GM23338 (cell line): ENCODE data around the gene THBS4. TPM values are rescaled to one million over a fixed set of nuclear protein-coding genes. Genes with fewer than 3 reads are reported as not detected.
A peak's percentile ranks its signal among the peaks of the same experiment; 100 is the strongest.

Source experiments
- ATAC-seq: fragments of 200-7000 bp; cut with Tn5 transposase; 3 replicates; pipeline ENCODE4 v1.9.1; 2020
- DNase-seq: peaks from one replicate; pipeline ENCODE4 v3.0.0-alpha.2; 2015; ENCODE audit warnings: low spot score
- H2AFZ ChIP-seq: fragments of 200-600 bp; sonication (generic); 2 replicates; pipeline ENCODE4 v1.8.0; 2016; ENCODE audit warnings: antibody characterized with exemption, mild to moderate bottlenecking, moderate library complexity
- H3F3A ChIP-seq: fragments of 200-600 bp; sonication (generic); replicated peaks from 2 replicates; pipeline ENCODE4 v1.8.0; 2017; ENCODE audit warnings: antibody characterized with exemption, mixed run types, low read depth
- H3K27ac ChIP-seq: fragments of 200-600 bp; sonication (generic); 2 replicates; pipeline ENCODE4 v1.6.1; 2016; ENCODE audit warnings: low read depth
- H3K27me3 ChIP-seq: fragments of 200-600 bp; sonication (generic); 2 replicates; pipeline ENCODE4 v1.8.0; 2016; ENCODE audit warnings: mild to moderate bottlenecking, mixed run types, moderate library complexity; ENCODE audit not compliant: insufficient read depth
- H3K36me3 ChIP-seq: fragments of 200-600 bp; sonication (generic); 2 replicates; pipeline ENCODE4 v1.8.0; 2016; ENCODE audit warnings: mild to moderate bottlenecking; ENCODE audit not compliant: insufficient read depth
- H3K4me1 ChIP-seq: fragments of 200-600 bp; sonication (generic); 2 replicates; pipeline ENCODE4 v1.8.0; 2016; ENCODE audit warnings: mild to moderate bottlenecking, moderate library complexity; ENCODE audit not compliant: insufficient read depth
- H3K4me2 ChIP-seq: fragments of 200-600 bp; sonication (generic); 2 replicates; pipeline ENCODE4 v1.7.1; 2017; ENCODE audit warnings: mixed run types
- H3K4me3 ChIP-seq: fragments of 200-600 bp; sonication (generic); 2 replicates; pipeline ENCODE4 v1.6.1; 2016; ENCODE audit warnings: mixed run types
- H3K79me2 ChIP-seq: fragments of 200-600 bp; sonication (generic); replicated peaks from 2 replicates; pipeline ENCODE4 v1.8.0; 2017; ENCODE audit warnings: mild to moderate bottlenecking; ENCODE audit not compliant: insufficient read depth
- H3K9me2 ChIP-seq: fragments of 200-600 bp; sonication (generic); 2 replicates; pipeline ENCODE4 v1.8.0; 2017; ENCODE audit not compliant: insufficient read depth
- H4K20me1 ChIP-seq: fragments of 200-600 bp; sonication (generic); replicated peaks from 2 replicates; pipeline ENCODE4 v1.8.0; 2017; ENCODE audit warnings: mild to moderate bottlenecking; ENCODE audit not compliant: insufficient read depth
- H3K27ac Mint-ChIP-seq: 2 replicates; pipeline ENCODE4 v1.8.0; 2020; ENCODE audit warnings: inconsistent platforms, mild to moderate bottlenecking, moderate library complexity, mixed read lengths
- H3K27me3 Mint-ChIP-seq: 3 replicates; pipeline ENCODE4 v1.8.0; 2022; ENCODE audit warnings: low read depth, mild to moderate bottlenecking, moderate library complexity, mixed read lengths, inconsistent platforms; ENCODE audit not compliant: insufficient read depth, poor library complexity
- H3K36me3 Mint-ChIP-seq: 3 replicates; pipeline ENCODE4 v1.8.0; 2021; ENCODE audit warnings: low read depth, mild to moderate bottlenecking, inconsistent platforms, moderate library complexity, mixed read lengths
- H3K4me1 Mint-ChIP-seq: 3 replicates; pipeline ENCODE4 v1.8.0; 2020; ENCODE audit warnings: mild to moderate bottlenecking, inconsistent platforms, mixed read lengths
- H3K4me3 Mint-ChIP-seq: 3 replicates; pipeline ENCODE4 v1.8.0; 2021; ENCODE audit warnings: moderate library complexity, mild to moderate bottlenecking, inconsistent platforms, mixed read lengths
- H3K9me3 Mint-ChIP-seq: 3 replicates; pipeline ENCODE4 v1.8.0; 2020; ENCODE audit warnings: moderate library complexity, mild to moderate bottlenecking, inconsistent platforms, mixed read lengths
- CREB1 ChIP-seq: fragments of 250-450 bp; sonication (Bioruptor Pico); IDR thresholded peaks from 2 replicates; pipeline ENCODE4 v1.5.0; 2020; ENCODE audit warnings: low read depth, mild to moderate bottlenecking, moderate library complexity
- EZH2 ChIP-seq: fragments of 200-600 bp; sonication (generic); IDR thresholded peaks from one replicate; pipeline ENCODE4 v1.8.0; 2017; ENCODE audit warnings: antibody characterized with exemption, mild to moderate bottlenecking, low read depth; ENCODE audit not compliant: unreplicated experiment
- STAT1 ChIP-seq: IDR thresholded peaks from one replicate; pipeline ENCODE4 v1.6.1; 2016; ENCODE audit warnings: antibody characterized with exemption; ENCODE audit not compliant: unreplicated experiment
- polyA plus RNA-seq: library from polyadenylated mRNA; unstranded; fragments of >200 nt; fragmentation: Nextera tagmentation; extraction: Ambion mirVana; gene quantifications from 2 replicates; pipeline ENCODE4 v1.2.1, GENCODE V29; 2016
- total RNA-seq: library from RNA; depleted of rRNA; stranded (reverse); fragments of >200 nt; shearing (Covaris generic); gene quantifications from 2 replicates; pipeline ENCODE4 v1.2.3, GENCODE V29; 2014
- TF ChIP-seq, protein P1 (sequence below): IDR thresholded peaks from one replicate; pipeline ENCODE4 v1.6.1; 2018; ENCODE audit warnings: antibody characterized with exemption; ENCODE audit not compliant: unreplicated experiment
- TF ChIP-seq, protein P2 (sequence below): fragments of 250-450 bp; sonication (Bioruptor Pico); IDR thresholded peaks from 2 replicates; pipeline ENCODE4 v1.5.0; 2020; ENCODE audit warnings: mild to moderate bottlenecking, moderate library complexity
- TF ChIP-seq, protein P3 (sequence below), 2 experiments: fragments of 200-600 bp in 1 of 2; sonication (generic) in 1 of 2; conservative IDR thresholded peaks; 2 replicates each; pipeline versions ENCODE4 v1.5.1 to v1.6.1; 2016 to 2017; ENCODE audit warnings: antibody characterized with exemption in 2 of 2, low read depth in 2 of 2, mild to moderate bottlenecking in 2 of 2, moderate library complexity in 1 of 2

THBS4 gene
- total and polyA plus RNA-seq, 2 experiments from 2014 or later: 14.0 to 23.2 TPM

DNA sequence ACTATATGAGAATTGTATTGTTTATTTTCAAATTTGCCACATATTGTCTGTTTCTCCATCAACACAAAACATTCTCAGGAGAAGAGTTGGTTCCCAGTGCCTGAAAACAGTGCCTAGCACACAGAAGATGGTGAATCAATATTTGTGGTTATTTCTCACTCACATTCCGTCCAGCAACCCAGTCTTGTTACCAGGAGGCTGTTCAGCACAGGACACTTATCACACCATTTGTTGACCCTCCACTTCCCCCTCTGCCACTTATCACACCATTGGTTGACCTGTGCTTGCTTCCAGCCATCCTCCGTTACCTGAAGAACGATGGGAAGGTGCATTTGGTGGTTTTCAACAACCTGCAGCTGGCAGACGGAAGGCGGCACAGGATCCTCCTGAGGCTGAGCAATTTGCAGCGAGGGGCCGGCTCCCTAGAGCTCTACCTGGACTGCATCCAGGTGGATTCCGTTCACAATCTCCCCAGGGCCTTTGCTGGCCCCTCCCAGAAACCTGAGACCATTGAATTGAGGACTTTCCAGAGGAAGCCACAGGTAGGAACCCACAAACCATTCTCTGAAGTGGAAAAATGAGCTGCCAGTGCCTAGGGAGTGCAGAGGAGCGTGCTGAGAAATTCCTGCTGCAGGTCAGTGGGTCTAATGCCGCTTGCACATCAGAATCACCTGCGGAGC, 20.5 kb downstream of the THBS4 start:
- peak; percentile 72 for DNase-seq

More for the DNA sequence above, 20.5 kb downstream of the THBS4 start:
- H3K9me3 Mint-ChIP-seq: no peaks in the 10 kb centered on the region
- Histone ChIP-seq H3K27me3 (no peaks in the 10 kb centered on the region), H3K4me2 (peak overlapping the region; percentile 56), H3K36me3 (no peaks in the 10 kb centered on the region), H3F3A (no peaks in the 10 kb centered on the region; the same call in 1 of the 2 replicates), H3K4me1 (peaks cover 12% of the 10 kb centered on the region; the same call in 1 of the 2 replicates), H4K20me1 (no peaks in the 10 kb centered on the region), H2AFZ (peak overlapping the region; percentile 73), H3K27ac (peak overlapping the region; percentile 60; the same call in 1 of the 2 replicates), H3K9me2 (no peaks in the 10 kb centered on the region), H3K79me2 (no peaks in the 10 kb centered on the region), H3K4me3 (no peak overlapping the region)
- H3K36me3 Mint-ChIP-seq: no peaks in the 10 kb centered on the region
- no peak overlapping the region for H3K27ac Mint-ChIP-seq
- peaks cover 10% of the 10 kb centered on the region for H3K4me1 Mint-ChIP-seq
- peak; percentile 96 for ATAC-seq
- H3K4me3 Mint-ChIP-seq: no peak overlapping the region
- TF ChIP-seq, protein P1, sequence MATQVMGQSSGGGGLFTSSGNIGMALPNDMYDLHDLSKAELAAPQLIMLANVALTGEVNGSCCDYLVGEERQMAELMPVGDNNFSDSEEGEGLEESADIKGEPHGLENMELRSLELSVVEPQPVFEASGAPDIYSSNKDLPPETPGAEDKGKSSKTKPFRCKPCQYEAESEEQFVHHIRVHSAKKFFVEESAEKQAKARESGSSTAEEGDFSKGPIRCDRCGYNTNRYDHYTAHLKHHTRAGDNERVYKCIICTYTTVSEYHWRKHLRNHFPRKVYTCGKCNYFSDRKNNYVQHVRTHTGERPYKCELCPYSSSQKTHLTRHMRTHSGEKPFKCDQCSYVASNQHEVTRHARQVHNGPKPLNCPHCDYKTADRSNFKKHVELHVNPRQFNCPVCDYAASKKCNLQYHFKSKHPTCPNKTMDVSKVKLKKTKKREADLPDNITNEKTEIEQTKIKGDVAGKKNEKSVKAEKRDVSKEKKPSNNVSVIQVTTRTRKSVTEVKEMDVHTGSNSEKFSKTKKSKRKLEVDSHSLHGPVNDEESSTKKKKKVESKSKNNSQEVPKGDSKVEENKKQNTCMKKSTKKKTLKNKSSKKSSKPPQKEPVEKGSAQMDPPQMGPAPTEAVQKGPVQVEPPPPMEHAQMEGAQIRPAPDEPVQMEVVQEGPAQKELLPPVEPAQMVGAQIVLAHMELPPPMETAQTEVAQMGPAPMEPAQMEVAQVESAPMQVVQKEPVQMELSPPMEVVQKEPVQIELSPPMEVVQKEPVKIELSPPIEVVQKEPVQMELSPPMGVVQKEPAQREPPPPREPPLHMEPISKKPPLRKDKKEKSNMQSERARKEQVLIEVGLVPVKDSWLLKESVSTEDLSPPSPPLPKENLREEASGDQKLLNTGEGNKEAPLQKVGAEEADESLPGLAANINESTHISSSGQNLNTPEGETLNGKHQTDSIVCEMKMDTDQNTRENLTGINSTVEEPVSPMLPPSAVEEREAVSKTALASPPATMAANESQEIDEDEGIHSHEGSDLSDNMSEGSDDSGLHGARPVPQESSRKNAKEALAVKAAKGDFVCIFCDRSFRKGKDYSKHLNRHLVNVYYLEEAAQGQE: no peak
- TF ChIP-seq STAT1 (no peak), CREB1 (CRISPR knock-in tag) (no peak), EZH2 (no peak)
- TF ChIP-seq, protein P2, sequence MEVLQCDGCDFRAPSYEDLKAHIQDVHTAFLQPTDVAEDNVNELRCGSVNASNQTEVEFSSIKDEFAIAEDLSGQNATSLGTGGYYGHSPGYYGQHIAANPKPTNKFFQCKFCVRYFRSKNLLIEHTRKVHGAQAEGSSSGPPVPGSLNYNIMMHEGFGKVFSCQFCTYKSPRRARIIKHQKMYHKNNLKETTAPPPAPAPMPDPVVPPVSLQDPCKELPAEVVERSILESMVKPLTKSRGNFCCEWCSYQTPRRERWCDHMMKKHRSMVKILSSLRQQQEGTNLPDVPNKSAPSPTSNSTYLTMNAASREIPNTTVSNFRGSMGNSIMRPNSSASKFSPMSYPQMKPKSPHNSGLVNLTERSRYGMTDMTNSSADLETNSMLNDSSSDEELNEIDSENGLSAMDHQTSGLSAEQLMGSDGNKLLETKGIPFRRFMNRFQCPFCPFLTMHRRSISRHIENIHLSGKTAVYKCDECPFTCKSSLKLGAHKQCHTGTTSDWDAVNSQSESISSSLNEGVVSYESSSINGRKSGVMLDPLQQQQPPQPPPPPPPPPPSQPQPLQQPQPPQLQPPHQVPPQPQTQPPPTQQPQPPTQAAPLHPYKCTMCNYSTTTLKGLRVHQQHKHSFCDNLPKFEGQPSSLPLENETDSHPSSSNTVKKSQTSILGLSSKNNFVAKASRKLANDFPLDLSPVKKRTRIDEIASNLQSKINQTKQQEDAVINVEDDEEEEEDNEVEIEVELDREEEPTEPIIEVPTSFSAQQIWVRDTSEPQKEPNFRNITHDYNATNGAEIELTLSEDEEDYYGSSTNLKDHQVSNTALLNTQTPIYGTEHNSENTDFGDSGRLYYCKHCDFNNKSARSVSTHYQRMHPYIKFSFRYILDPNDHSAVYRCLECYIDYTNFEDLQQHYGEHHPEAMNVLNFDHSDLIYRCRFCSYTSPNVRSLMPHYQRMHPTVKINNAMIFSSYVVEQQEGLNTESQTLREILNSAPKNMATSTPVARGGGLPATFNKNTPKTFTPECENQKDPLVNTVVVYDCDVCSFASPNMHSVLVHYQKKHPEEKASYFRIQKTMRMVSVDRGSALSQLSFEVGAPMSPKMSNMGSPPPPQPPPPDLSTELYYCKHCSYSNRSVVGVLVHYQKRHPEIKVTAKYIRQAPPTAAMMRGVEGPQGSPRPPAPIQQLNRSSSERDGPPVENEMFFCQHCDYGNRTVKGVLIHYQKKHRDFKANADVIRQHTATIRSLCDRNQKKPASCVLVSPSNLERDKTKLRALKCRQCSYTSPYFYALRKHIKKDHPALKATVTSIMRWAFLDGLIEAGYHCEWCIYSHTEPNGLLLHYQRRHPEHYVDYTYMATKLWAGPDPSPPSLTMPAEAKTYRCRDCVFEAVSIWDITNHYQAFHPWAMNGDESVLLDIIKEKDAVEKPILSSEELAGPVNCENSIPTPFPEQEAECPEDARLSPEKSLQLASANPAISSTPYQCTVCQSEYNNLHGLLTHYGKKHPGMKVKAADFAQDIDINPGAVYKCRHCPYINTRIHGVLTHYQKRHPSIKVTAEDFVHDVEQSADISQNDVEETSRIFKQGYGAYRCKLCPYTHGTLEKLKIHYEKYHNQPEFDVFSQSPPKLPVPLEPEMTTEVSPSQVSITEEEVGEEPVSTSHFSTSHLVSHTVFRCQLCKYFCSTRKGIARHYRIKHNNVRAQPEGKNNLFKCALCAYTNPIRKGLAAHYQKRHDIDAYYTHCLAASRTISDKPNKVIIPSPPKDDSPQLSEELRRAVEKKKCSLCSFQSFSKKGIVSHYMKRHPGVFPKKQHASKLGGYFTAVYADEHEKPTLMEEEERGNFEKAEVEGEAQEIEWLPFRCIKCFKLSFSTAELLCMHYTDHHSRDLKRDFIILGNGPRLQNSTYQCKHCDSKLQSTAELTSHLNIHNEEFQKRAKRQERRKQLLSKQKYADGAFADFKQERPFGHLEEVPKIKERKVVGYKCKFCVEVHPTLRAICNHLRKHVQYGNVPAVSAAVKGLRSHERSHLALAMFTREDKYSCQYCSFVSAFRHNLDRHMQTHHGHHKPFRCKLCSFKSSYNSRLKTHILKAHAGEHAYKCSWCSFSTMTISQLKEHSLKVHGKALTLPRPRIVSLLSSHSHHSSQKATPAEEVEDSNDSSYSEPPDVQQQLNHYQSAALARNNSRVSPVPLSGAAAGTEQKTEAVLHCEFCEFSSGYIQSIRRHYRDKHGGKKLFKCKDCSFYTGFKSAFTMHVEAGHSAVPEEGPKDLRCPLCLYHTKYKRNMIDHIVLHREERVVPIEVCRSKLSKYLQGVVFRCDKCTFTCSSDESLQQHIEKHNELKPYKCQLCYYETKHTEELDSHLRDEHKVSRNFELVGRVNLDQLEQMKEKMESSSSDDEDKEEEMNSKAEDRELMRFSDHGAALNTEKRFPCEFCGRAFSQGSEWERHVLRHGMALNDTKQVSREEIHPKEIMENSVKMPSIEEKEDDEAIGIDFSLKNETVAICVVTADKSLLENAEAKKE (CRISPR knock-in tag): no peak
- TF ChIP-seq, protein P3, sequence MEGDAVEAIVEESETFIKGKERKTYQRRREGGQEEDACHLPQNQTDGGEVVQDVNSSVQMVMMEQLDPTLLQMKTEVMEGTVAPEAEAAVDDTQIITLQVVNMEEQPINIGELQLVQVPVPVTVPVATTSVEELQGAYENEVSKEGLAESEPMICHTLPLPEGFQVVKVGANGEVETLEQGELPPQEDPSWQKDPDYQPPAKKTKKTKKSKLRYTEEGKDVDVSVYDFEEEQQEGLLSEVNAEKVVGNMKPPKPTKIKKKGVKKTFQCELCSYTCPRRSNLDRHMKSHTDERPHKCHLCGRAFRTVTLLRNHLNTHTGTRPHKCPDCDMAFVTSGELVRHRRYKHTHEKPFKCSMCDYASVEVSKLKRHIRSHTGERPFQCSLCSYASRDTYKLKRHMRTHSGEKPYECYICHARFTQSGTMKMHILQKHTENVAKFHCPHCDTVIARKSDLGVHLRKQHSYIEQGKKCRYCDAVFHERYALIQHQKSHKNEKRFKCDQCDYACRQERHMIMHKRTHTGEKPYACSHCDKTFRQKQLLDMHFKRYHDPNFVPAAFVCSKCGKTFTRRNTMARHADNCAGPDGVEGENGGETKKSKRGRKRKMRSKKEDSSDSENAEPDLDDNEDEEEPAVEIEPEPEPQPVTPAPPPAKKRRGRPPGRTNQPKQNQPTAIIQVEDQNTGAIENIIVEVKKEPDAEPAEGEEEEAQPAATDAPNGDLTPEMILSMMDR (conservative IDR thresholded peaks at IDR 0.05; ENCODE audit: low read depth in 2 of 2): no peak
- no peaks in the 10 kb centered on the region for H3K27me3 Mint-ChIP-seq
